Islet of Langerhans (tissue), 1 donor: ENCODE data around the gene ZMYND11.
"Not testable (repeated sequence)": the region's sequence is repeated elsewhere in the genome, so short reads cannot be mapped to it uniquely, and the experiment has no call there.

Source experiments
- FAIRE-seq: peaks from one replicate; lab custom pipeline; 2011; peaks lifted over from hg19 to GRCh38; lab: Jason Lieb, UNC

Gene ZMYND11

DNA sequence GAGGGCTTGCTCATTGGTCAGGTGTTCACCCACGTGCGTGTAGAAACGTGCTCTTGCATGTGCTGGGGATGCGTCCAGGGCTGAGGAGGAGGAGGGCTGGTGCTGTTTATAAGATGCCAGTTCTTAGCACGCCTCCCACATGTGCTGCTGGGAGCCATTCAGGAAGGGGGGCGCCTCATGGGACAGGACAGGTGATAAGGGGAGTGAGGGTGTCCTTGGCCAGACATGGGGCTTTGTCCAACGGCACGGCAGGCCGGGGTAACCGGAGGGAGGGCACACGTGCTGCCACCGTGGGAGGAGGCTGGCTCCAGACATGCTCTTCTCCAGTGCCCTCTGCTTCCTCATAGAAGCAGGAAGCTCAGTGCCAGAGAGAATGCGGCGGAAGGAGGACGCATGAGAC lies 150.0 kb downstream of the ZMYND11 start:
- FAIRE-seq = no peak

DNA sequence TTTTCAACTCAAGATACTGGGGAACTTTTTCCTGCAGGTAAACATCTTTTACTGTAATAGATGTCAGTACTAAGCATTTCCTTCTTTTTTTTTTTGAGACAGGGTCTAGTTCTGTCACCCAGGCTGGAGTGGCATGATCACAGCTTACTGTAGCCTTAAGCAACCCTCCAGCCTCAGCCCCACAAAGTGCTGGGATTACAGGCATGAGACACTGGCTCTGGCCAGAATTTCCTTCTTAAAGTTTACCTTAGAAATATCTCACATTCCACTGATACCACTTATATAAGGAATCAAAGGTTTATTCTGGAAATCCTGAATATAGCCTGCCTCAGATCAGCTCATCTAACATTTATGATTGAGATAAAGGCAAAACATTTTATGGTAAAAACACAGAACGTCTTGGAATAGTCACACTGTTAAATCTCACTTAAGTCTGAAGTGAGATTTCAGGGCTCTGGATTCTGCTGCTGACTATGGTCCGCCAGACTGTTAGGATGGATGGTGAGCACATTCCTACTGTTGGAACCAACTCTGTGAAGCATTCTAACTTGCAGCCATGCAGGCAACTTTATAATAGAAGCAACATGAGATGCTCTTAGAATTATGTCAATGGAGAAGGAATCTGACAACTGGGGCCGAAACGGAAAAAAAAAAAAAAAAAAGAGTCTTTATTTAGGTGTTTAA lies 151.9 kb downstream of the ZMYND11 start:
- no peak for FAIRE-seq

DNA sequence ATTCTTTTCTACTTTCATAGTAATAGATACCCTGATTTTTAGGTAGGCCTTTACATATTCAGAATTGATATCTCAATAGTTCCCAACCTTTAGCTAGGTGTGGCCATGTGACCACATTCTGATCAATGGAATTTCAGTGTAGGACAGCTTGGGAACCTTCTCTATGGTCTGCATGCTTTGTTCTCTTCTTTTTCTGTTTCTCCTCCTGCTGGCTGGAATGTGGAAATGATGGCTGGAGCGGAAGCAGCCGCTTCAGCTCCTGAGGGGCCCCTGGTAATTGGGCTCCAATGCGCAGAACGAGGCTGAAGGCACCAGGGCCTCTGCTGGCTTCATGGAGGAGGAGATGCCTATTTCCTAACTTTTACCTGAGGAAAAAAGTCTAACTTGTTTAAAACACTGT lies 152.6 kb downstream of the ZMYND11 start:
- no peak for FAIRE-seq

DNA sequence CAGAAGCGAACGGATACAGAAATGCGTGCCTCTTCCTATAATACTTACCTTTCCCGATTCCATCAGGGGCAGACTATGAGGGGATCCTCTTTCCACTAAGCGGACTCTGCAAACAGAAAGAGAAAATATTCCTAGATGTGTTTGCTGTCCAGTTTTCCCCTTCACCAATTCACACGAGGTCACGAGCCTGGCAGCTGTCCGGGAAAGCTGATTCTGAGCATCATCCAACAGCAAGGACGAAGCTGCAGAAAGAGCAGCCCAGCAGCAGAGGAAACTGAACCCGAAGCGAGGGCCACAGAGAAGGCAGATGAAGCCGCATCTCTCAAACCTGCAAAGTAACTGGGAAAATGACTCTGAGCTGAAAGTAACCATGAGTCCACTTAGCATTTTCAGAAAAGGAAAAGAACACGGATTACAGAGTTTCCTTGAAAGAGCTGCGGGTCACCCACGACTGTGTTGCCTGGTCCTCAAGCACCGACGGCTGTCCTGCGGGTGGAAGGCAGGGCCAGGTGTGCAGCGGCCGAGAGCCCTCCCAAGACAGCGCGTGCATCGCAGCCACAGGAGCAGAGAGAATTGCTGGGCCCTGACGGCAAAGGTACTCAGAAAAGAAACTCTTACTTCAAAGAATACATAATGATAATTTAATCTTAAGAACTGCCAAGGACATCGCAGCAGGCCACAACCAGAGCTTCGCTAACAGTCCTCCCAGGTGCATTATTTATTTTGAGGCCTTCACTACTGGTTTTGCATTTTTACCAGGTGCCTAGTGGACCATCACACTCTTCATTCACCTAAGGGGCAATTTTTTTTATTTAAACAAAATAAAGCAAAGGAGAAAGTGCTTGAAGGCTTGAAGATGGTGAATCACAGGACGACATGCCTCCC lies 153.3 kb downstream of the ZMYND11 start:
- FAIRE-seq = no peak

DNA sequence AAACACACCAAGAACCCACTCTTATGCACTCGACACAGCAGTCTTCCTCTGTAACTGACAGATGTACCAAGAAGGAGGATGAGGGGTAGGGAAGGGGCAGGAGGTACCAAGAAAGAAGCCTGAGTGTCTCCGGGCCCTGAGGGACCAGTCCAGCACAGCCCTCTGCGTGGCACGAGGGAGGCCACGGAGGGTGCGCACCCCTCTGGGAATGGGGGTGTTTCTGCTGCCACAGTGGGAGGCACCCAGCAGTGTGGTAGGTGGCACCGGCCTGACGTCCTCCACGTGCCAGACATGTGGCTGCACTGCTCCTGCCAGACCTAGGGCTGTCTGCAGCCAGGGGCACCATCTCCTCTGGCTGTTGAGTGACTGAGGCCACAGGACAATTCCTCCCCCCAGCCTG lies 154.3 kb downstream of the ZMYND11 start:
- no peak for FAIRE-seq

DNA sequence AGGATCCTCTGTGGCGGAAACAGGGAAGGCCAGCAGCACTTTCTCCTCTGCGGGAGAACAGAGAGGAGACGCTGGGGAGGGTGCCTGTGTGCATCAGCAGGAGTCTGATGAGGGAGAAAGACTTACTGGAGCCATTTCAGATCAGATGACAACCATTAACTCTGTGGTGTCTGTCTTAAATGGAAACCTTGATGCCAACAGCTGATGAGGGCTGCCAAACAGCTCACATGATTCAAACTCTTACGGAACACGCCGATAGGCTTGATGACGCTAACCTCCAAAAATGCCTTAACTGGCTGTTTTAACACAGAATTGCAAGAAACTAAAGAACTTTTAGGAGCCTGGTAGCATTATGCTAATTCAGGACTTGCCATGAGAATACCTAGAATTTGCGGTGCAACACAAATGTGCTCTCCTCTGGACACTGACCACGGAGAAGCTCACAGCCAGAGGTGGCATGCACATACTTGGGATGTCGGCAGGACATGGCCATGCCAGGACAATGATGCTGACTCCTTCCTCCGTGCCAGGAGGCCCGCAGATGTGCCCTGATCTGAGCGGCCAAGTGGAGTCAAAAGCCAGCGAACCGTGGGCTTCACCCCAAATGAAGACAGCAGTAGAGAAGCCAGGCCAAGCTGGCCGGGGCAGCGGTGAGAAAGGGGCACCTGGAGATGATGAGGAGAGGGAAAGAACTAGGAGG lies 154.9 kb downstream of the ZMYND11 start:
- no peak for FAIRE-seq

DNA sequence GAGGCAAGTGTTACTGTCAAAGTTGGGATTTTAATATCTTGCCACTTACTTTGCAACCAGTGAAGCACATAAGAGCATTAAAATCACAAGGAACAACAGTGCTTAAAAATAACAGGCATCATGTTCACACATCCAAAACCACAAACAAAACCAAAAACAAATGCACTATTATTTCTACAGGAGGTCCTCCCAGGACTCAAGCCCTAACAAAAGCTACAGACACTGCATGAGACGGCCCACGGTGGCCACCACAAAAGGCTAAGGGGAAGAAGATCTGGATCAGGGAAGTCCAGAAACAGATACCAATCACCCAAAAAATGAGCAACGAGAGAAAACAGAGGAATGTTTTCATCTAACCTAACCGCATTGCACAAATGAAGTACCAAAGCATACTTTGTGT lies 158.4 kb downstream of the ZMYND11 start:
- no peak for FAIRE-seq

DNA sequence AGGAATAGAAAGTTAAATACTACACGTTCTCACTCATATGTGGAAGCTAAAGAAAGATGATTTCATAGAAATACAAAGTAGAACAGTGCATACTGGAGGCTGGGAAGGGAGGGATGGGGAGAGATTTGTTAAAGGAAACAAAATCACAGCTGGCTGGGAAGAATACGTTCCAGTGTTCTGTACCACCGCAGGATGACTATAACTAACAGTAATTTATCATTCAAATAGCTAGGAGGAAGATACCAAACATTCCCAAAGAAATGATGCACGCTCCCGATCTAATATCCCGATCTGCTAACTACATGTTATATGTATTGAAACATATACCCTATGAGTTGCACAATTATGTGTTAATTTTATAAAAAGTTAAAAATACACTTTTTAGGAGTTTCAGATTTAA lies 162.3 kb downstream of the ZMYND11 start:
- FAIRE-seq = no peak

DNA sequence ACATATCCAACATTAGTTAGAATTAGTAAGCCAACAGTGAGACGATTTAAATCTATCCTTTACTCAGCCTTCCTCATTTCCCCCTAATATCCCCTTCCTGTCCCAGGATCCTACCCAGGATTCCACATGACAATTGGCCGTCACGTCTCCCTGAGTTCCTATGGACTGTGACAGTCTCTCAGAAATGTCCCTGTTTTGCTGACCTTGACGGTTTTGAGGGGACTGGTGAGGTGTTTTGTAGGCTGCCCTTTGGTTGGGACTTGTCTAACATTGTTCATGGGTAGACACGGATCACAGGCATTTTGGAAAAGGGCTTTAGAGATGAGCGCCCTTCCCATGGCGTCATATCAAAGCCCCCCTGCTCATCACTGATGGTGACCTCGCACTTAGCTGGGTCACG lies 162.8 kb downstream of the ZMYND11 start:
- no peak for FAIRE-seq

DNA sequence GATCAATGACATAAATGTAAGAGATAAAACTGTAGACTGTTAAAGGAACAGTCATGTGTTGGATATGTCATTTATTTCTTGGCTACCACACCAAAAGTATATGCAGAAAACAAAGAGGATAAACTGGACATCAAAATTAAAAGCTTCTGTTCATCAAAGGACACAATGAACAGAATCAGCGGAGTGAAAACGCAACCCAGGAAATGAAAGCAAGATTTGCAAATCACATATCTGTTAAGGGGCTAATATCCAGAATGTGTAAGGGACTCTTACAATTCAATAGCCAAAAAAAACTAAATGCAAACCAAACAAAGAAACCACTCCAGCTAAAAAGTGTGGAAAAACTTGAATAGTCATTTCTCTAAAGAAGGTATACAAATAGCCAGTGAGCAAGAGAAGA lies 164.3 kb downstream of the ZMYND11 start:
- FAIRE-seq = no peak

DNA sequence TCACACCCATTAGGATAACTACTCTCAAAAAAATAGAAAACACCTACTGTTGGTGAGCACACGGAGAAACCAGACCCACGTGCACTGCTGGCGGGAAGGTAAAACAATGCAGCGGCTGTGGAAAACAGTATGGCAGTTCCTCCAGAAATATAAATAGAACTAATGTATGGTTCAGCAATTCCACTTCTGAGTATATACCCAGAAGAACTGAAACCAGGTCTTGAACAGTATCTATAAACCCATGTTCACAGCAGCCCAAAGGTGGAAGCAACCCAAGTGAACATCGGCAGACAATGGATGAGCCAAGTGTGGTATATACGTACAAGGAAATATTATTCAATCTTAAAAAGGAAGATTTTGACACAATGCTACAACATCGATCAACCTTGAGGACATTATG lies 164.7 kb downstream of the ZMYND11 start:
- FAIRE-seq = no peak

DNA sequence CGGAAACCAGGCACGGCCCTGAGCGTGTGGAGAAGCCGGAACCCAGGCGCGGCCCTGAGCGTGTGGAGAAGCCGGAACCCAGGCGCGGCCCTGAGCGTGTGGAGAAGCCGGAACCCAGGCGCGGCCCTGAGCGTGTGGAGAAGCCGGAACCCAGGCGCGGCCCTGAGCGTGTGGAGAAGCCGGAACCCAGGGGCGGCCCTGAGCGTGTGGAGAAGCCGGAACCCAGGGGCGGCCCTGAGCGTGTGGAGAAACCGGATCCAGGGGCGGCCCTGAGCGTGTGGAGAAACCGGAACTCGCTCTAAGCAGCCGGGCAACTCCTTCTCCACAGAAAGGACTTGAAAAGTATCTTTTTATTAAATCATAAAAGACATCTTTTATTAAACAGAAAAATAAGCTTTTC lies 165.3 kb downstream of the ZMYND11 start:
- not testable (repeated sequence) for FAIRE-seq

DNA sequence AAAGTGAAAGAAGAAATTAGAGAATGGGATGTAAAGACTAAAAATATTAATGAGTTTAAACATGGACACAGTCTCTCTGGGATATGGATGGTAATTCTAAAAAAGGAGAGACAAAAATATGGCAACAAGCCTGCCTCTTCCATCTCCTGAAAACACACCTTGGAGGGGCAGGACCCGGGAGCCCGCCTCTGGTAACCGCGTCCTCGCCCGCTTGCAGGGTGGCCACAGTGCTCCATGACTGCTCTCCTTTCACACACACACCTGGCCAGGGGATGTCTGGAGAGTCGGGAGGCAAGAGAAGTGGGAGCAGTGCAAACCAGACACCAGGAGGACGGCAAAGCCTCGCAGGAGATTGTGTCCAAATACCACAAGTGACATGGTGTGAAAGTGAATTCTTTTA lies 166.3 kb downstream of the ZMYND11 start:
- no peak for FAIRE-seq
